ENCODE measurements around the gene AKT2. TPM values are rescaled to one million over a fixed set of nuclear protein-coding genes. Genes with fewer than 3 reads are reported as not detected.

The AKT2 gene
- total and polyA plus RNA-seq, 2 donors, result 48.9 to 110 TPM

GRCh38 chr19:40243181-40243580, 42.0 kb downstream of the AKT2 start:
- Histone ChIP-seq H3K27ac (ENCODE audit: low read depth in 1 of 2, low read length in 1 of 2) (no peak overlapping the region), H3K9me3 (ENCODE audit: control insufficient read depth in 2 of 2, insufficient read depth in 1 of 2, low read length in 1 of 2) (no peaks in the 10 kb centered on the region), H3K36me3 (ENCODE audit: control insufficient read depth in 2 of 2, insufficient read depth in 2 of 2, low read length in 1 of 2) (peaks cover 44 to 60% of the 10 kb centered on the region in 2 donors), H3K4me3 (ENCODE audit: low read length in 2 of 2) (no peak overlapping the region), H3K27me3 (ENCODE audit: control insufficient read depth in 2 of 2, insufficient read depth in 1 of 2, low read length in 1 of 2) (no peaks in the 10 kb centered on the region), H3K4me1 (ENCODE audit: control insufficient read depth in 2 of 2, insufficient read depth in 2 of 2, low read length in 2 of 2) (no peaks in the 10 kb centered on the region)
- WGBS, result 100% methylated on average over 2 of the region's 2 CpGs
- no peak for DNase-seq (ENCODE audit: low read depth in 6 of 9, low spot score in 9 of 9)

GRCh38 chr19:40242480-40242879, 42.7 kb downstream of the AKT2 start:
- H3K27me3 ChIP-seq (ENCODE audit: control insufficient read depth in 2 of 2, insufficient read depth in 1 of 2, low read length in 1 of 2), result no peaks in the 10 kb centered on the region
- peaks cover 51 to 64% of the 10 kb centered on the region in 2 donors for H3K36me3 ChIP-seq (ENCODE audit: control insufficient read depth in 2 of 2, insufficient read depth in 2 of 2, low read length in 1 of 2)
- no peak overlapping the region for H3K4me3 ChIP-seq (ENCODE audit: low read length in 2 of 2)
- no peak overlapping the region for H3K27ac ChIP-seq (ENCODE audit: low read depth in 1 of 2, low read length in 1 of 2)
- H3K4me1 ChIP-seq (ENCODE audit: control insufficient read depth in 2 of 2, insufficient read depth in 2 of 2, low read length in 2 of 2), result no peaks in the 10 kb centered on the region
- 98% methylated on average over 12 of the region's 12 CpGs for WGBS
- DNase-seq (ENCODE audit: low read depth in 6 of 9, low spot score in 9 of 9), result no peak
- H3K9me3 ChIP-seq (ENCODE audit: control insufficient read depth in 2 of 2, insufficient read depth in 1 of 2, low read length in 1 of 2), result no peaks in the 10 kb centered on the region

- no peak overlapping the region for H3K27ac ChIP-seq (ENCODE audit: low read depth in 1 of 2, low read length in 1 of 2)
- no peak for DNase-seq (ENCODE audit: low read depth in 6 of 9, low spot score in 9 of 9)
- H3K4me3 ChIP-seq (ENCODE audit: low read length in 2 of 2), result no peak overlapping the region
- 97% methylated on average over 21 of the region's 21 CpGs for WGBS
- peaks cover 56 to 63% of the 10 kb centered on the region in 2 donors for H3K36me3 ChIP-seq (ENCODE audit: control insufficient read depth in 2 of 2, insufficient read depth in 2 of 2, low read length in 1 of 2)
- no peaks in the 10 kb centered on the region for H3K4me1 ChIP-seq (ENCODE audit: control insufficient read depth in 2 of 2, insufficient read depth in 2 of 2, low read length in 2 of 2)
- no peaks in the 10 kb centered on the region for H3K9me3 ChIP-seq (ENCODE audit: control insufficient read depth in 2 of 2, insufficient read depth in 1 of 2, low read length in 1 of 2)
- H3K27me3 ChIP-seq (ENCODE audit: control insufficient read depth in 2 of 2, insufficient read depth in 1 of 2, low read length in 1 of 2), result no peaks in the 10 kb centered on the region
Measured at GRCh38 chr19:40241809-40242384, 43.2 kb downstream of the AKT2 start.

- no peaks in the 10 kb centered on the region for H3K27me3 ChIP-seq (ENCODE audit: control insufficient read depth in 2 of 2, insufficient read depth in 1 of 2, low read length in 1 of 2)
- no peak overlapping the region for H3K27ac ChIP-seq (ENCODE audit: low read depth in 1 of 2, low read length in 1 of 2)
- H3K4me3 ChIP-seq (ENCODE audit: low read length in 2 of 2), result no peak overlapping the region
- WGBS, result 98% methylated on average over 12 of the region's 12 CpGs
- no peaks in the 10 kb centered on the region for H3K4me1 ChIP-seq (ENCODE audit: control insufficient read depth in 2 of 2, insufficient read depth in 2 of 2, low read length in 2 of 2)
- H3K36me3 ChIP-seq (ENCODE audit: control insufficient read depth in 2 of 2, insufficient read depth in 2 of 2, low read length in 1 of 2), result peaks cover 61 to 65% of the 10 kb centered on the region in 2 donors
- no peak for DNase-seq (ENCODE audit: low read depth in 6 of 9, low spot score in 9 of 9)
- H3K9me3 ChIP-seq (ENCODE audit: control insufficient read depth in 2 of 2, insufficient read depth in 1 of 2, low read length in 1 of 2), result no peaks in the 10 kb centered on the region
Measured at GRCh38 chr19:40241125-40241808, 43.9 kb downstream of the AKT2 start.

GRCh38 chr19:40240332-40240731, 44.8 kb downstream of the AKT2 start:
- H3K36me3 ChIP-seq (ENCODE audit: control insufficient read depth in 2 of 2, insufficient read depth in 2 of 2, low read length in 1 of 2), result peaks cover 69 to 70% of the 10 kb centered on the region in 2 donors
- WGBS, result 98% methylated on average over 6 of the region's 6 CpGs
- no peaks in the 10 kb centered on the region for H3K4me1 ChIP-seq (ENCODE audit: control insufficient read depth in 2 of 2, insufficient read depth in 2 of 2, low read length in 2 of 2)
- no peaks in the 10 kb centered on the region for H3K9me3 ChIP-seq (ENCODE audit: control insufficient read depth in 2 of 2, insufficient read depth in 1 of 2, low read length in 1 of 2)
- DNase-seq (ENCODE audit: low read depth in 6 of 9, low spot score in 9 of 9), result no peak
- no peak overlapping the region for H3K27ac ChIP-seq (ENCODE audit: low read depth in 1 of 2, low read length in 1 of 2)
- H3K4me3 ChIP-seq (ENCODE audit: low read length in 2 of 2), result no peak overlapping the region
- no peaks in the 10 kb centered on the region for H3K27me3 ChIP-seq (ENCODE audit: control insufficient read depth in 2 of 2, insufficient read depth in 1 of 2, low read length in 1 of 2)

- no peak overlapping the region for H3K27ac ChIP-seq (ENCODE audit: low read depth in 1 of 2, low read length in 1 of 2)
- no peaks in the 10 kb centered on the region for H3K9me3 ChIP-seq (ENCODE audit: control insufficient read depth in 2 of 2, insufficient read depth in 1 of 2, low read length in 1 of 2)
- H3K4me1 ChIP-seq (ENCODE audit: control insufficient read depth in 2 of 2, insufficient read depth in 2 of 2, low read length in 2 of 2), result no peaks in the 10 kb centered on the region
- no peak for DNase-seq (ENCODE audit: low read depth in 6 of 9, low spot score in 9 of 9)
- H3K36me3 ChIP-seq (ENCODE audit: control insufficient read depth in 2 of 2, insufficient read depth in 2 of 2, low read length in 1 of 2), result peaks cover 76 to 77% of the 10 kb centered on the region in 2 donors
- 98% methylated on average over 12 of the region's 12 CpGs for WGBS
- no peak overlapping the region for H3K4me3 ChIP-seq (ENCODE audit: low read length in 2 of 2)
- no peaks in the 10 kb centered on the region for H3K27me3 ChIP-seq (ENCODE audit: control insufficient read depth in 2 of 2, insufficient read depth in 1 of 2, low read length in 1 of 2)
Measured at GRCh38 chr19:40239415-40240226, 45.5 kb downstream of the AKT2 start.

- H3K9me3 ChIP-seq (ENCODE audit: control insufficient read depth in 2 of 2, insufficient read depth in 1 of 2, low read length in 1 of 2), result no peaks in the 10 kb centered on the region
- H3K27ac ChIP-seq (ENCODE audit: low read depth in 1 of 2, low read length in 1 of 2), result no peak overlapping the region
- no peaks in the 10 kb centered on the region for H3K4me1 ChIP-seq (ENCODE audit: control insufficient read depth in 2 of 2, insufficient read depth in 2 of 2, low read length in 2 of 2)
- WGBS, result 97% methylated on average over 9 of the region's 9 CpGs
- H3K36me3 ChIP-seq (ENCODE audit: control insufficient read depth in 2 of 2, insufficient read depth in 2 of 2, low read length in 1 of 2), result peaks cover 84 to 86% of the 10 kb centered on the region in 2 donors
- H3K4me3 ChIP-seq (ENCODE audit: low read length in 2 of 2), result no peak overlapping the region
- no peak for DNase-seq (ENCODE audit: low read depth in 6 of 9, low spot score in 9 of 9)
- no peaks in the 10 kb centered on the region for H3K27me3 ChIP-seq (ENCODE audit: control insufficient read depth in 2 of 2, insufficient read depth in 1 of 2, low read length in 1 of 2)
Measured at GRCh38 chr19:40238775-40239174, 46.4 kb downstream of the AKT2 start.

- 98% methylated on average over 14 of the region's 14 CpGs for WGBS
Measured at GRCh38 chr19:40237791-40238190, 47.4 kb downstream of the AKT2 start.

GRCh38 chr19:40236366-40236765, 48.8 kb downstream of the AKT2 start:
- no peaks in the 10 kb centered on the region for H3K4me1 ChIP-seq (ENCODE audit: control insufficient read depth in 2 of 2, insufficient read depth in 2 of 2, low read length in 2 of 2)
- WGBS, result 96% methylated on average over 6 of the region's 6 CpGs
- peaks cover 72 to 87% of the 10 kb centered on the region in 2 donors for H3K36me3 ChIP-seq (ENCODE audit: control insufficient read depth in 2 of 2, insufficient read depth in 2 of 2, low read length in 1 of 2)
- H3K27me3 ChIP-seq (ENCODE audit: control insufficient read depth in 2 of 2, insufficient read depth in 1 of 2, low read length in 1 of 2), result no peaks in the 10 kb centered on the region
- no peak overlapping the region for H3K27ac ChIP-seq (ENCODE audit: low read depth in 1 of 2, low read length in 1 of 2)
- H3K4me3 ChIP-seq (ENCODE audit: low read length in 2 of 2), result no peak overlapping the region
- no peaks in the 10 kb centered on the region for H3K9me3 ChIP-seq (ENCODE audit: control insufficient read depth in 2 of 2, insufficient read depth in 1 of 2, low read length in 1 of 2)
- DNase-seq (ENCODE audit: low read depth in 6 of 9, low spot score in 9 of 9), result no peak

More at GRCh38 chr19:40237791-40238190, 47.4 kb downstream of the AKT2 start:
- H3K4me1 ChIP-seq (ENCODE audit: control insufficient read depth in 2 of 2, insufficient read depth in 2 of 2, low read length in 2 of 2), result no peaks in the 10 kb centered on the region
- H3K27ac ChIP-seq (ENCODE audit: low read depth in 1 of 2, low read length in 1 of 2), result no peak overlapping the region
- DNase-seq (ENCODE audit: low read depth in 6 of 9, low spot score in 9 of 9), result no peak
- peaks cover 85 to 96% of the 10 kb centered on the region in 2 donors for H3K36me3 ChIP-seq (ENCODE audit: control insufficient read depth in 2 of 2, insufficient read depth in 2 of 2, low read length in 1 of 2)
- no peak overlapping the region for H3K4me3 ChIP-seq (ENCODE audit: low read length in 2 of 2)
- H3K27me3 ChIP-seq (ENCODE audit: control insufficient read depth in 2 of 2, insufficient read depth in 1 of 2, low read length in 1 of 2), result no peaks in the 10 kb centered on the region
- H3K9me3 ChIP-seq (ENCODE audit: control insufficient read depth in 2 of 2, insufficient read depth in 1 of 2, low read length in 1 of 2), result no peaks in the 10 kb centered on the region
